ENCODE measurements around the gene FAM222A. TPM values are rescaled to one million over a fixed set of nuclear protein-coding genes. Genes with fewer than 3 reads are reported as not detected.

FAM222A gene
- total and polyA plus RNA-seq, 2 experiments from 2014 or later, result 0.97 TPM; not detected in 1

DNA sequence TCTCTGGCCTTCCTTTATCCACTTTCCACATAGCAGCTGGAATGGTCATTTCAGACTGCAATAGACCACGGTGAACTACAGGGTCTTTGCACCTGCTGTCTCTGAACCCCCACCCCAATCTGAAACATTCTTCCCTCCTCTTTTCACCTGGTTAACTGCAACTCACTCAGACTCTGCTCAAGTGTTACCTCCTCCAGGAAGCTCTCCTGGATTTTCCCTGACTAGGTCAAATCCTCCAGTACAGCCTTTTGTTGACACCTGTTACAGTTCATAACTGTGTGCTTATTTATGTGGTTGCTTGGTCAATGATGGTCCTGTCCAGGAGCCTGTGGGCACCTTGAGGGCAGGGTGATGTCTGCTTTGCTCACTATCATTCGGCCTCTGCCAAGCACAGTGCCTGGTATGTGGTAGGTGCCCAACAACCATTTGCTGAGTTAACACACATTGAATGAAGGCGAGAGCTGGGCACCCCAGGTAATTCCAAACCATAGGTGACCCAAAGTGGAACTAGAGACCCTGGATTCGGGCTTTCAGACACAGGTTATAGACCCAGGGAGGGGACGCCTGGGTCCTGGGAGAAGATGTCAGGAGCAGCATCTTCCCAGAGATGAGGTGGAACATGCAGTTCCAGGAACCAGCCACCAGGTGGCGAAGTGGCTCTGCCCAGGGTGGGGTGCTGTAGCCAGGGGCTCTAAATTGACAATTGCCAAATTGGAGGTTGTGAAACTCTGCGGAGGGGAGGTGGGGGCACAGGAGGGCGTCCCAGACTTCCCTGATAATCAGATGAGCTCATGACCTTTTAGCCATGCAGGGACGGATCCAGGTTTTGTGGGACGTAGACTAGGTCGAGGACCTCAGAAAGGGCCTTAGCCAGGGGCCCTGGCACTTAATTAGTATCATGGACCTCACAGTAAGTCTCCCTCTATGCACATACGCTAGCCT, 91.5 kb downstream of the FAM222A start:
- 28 to 29% methylated on average over 12 of the region's 12 CpGs for WGBS, 2 experiments (ENCODE audit: low coverage in 1 of 2, low lambda C conversion rate in 2 of 2, missing lambda C conversion rate in 2 of 2)
- no peaks in the 10 kb centered on the region for H3K36me3 ChIP-seq (ENCODE audit: low read depth)
- H3K27me3 ChIP-seq (replicated peaks; ENCODE audit: insufficient read depth), result no peaks in the 10 kb centered on the region
- H3K4me2 ChIP-seq (ENCODE audit: unreplicated experiment), result no peak overlapping the region
- TF ChIP-seq EZH2 (IDR thresholded peaks at IDR 0.05; ENCODE audit: insufficient read depth, poor library complexity, severe bottlenecking), result no peak
- no peak for TF ChIP-seq EZH2phosphoT487 (IDR thresholded peaks at IDR 0.05; ENCODE audit: insufficient read depth, low read depth)
- no peaks in the 10 kb centered on the region for H3K4me1 ChIP-seq (ENCODE audit: insufficient read depth)
- no peaks in the 10 kb centered on the region for H3K9me3 ChIP-seq (ENCODE audit: low read depth)
- peak; percentile 47 for DNase-seq
- no peak overlapping the region for H2AFZ ChIP-seq
- in situ Hi-C loops (cut with MboI), result no loop called here
- no peak overlapping the region for H3K27ac ChIP-seq
- no peaks in the 10 kb centered on the region for H3F3A ChIP-seq (ENCODE audit: insufficient read depth)
- no peaks in the 10 kb centered on the region for H4K20me1 ChIP-seq (ENCODE audit: insufficient read depth)
- no peak overlapping the region for H3K9ac ChIP-seq
- no peaks in the 10 kb centered on the region for H3K9me2 ChIP-seq (ENCODE audit: insufficient read depth)
- no peaks in the 10 kb centered on the region for H3K79me2 ChIP-seq (ENCODE audit: insufficient read depth)
- no peak overlapping the region for H3K4me3 ChIP-seq

DNA sequence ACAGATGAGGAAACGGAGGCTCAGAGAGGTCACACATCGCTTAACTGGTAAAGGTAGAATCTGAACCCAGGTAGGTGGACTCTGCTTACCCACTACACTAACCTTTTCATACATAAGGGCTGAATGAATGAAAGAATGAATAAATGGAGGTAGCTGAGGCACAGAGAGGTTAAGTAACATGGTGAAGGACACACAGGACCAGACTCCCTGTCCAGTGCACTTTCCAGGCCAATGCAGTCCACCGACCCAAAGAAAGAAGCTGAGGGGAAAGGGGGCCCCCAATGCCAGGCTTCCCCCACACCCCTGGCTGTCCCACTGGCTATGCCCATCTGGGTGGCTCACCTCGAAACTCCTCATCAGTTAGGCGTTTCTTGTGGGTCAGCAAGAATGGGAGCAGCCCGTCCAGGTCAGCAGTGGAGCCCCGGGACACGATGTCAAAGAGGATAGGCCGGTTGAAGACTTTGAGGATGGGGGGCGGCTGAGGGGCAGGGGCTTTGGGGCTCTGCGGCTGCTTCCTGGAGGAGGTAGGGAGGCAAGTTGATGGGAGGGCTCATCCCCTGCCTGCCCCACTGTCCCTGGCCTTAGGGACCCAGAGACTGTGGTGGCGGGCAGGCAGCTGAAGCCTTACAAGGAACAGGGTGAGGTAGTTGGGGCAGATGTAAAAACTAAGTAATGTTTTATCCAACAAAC, 94.5 kb downstream of the FAM222A start:
- 92 to 93% methylated on average over 11 to 12 of the region's 12 CpGs for WGBS, 2 experiments (ENCODE audit: low coverage in 1 of 2, low lambda C conversion rate in 2 of 2, missing lambda C conversion rate in 2 of 2)
- no peak for DNase-seq
- no peaks in the 10 kb centered on the region for H3K9me2 ChIP-seq (ENCODE audit: insufficient read depth)
- no peaks in the 10 kb centered on the region for H3K4me1 ChIP-seq (ENCODE audit: insufficient read depth)
- no peak overlapping the region for H3K27ac ChIP-seq
- no peaks in the 10 kb centered on the region for H4K20me1 ChIP-seq (ENCODE audit: insufficient read depth)
- H3K4me2 ChIP-seq (ENCODE audit: unreplicated experiment), result no peak overlapping the region
- no peak overlapping the region for H3K4me3 ChIP-seq
- H3K27me3 ChIP-seq (replicated peaks; ENCODE audit: insufficient read depth), result no peaks in the 10 kb centered on the region
- H3K36me3 ChIP-seq (ENCODE audit: low read depth), result no peaks in the 10 kb centered on the region
- no peak overlapping the region for H3K9ac ChIP-seq
- no peaks in the 10 kb centered on the region for H3K9me3 ChIP-seq (ENCODE audit: low read depth)
- H2AFZ ChIP-seq, result no peak overlapping the region
- no peaks in the 10 kb centered on the region for H3F3A ChIP-seq (ENCODE audit: insufficient read depth)
- H3K79me2 ChIP-seq (ENCODE audit: insufficient read depth), result no peaks in the 10 kb centered on the region
- in situ Hi-C loops (cut with MboI), result no loop called here
- TF ChIP-seq EZH2 (IDR thresholded peaks at IDR 0.05; ENCODE audit: insufficient read depth, poor library complexity, severe bottlenecking) (no peak), EZH2phosphoT487 (IDR thresholded peaks at IDR 0.05; ENCODE audit: insufficient read depth, low read depth) (no peak)

- TF ChIP-seq EZH2 (IDR thresholded peaks at IDR 0.05; ENCODE audit: insufficient read depth, poor library complexity, severe bottlenecking) (no peak), EZH2phosphoT487 (IDR thresholded peaks at IDR 0.05; ENCODE audit: insufficient read depth, low read depth) (no peak)
- H3K4me1 ChIP-seq (ENCODE audit: insufficient read depth), result no peaks in the 10 kb centered on the region
- H2AFZ ChIP-seq, result no peak overlapping the region
- H3K4me3 ChIP-seq, result no peak overlapping the region
- no peak overlapping the region for H3K4me2 ChIP-seq (ENCODE audit: unreplicated experiment)
- no peaks in the 10 kb centered on the region for H3K9me2 ChIP-seq (ENCODE audit: insufficient read depth)
- no peak for DNase-seq
- no peaks in the 10 kb centered on the region for H3K79me2 ChIP-seq (ENCODE audit: insufficient read depth)
- 77 to 92% methylated on average over 1 to 4 of the region's 4 CpGs for WGBS, 2 experiments (ENCODE audit: low coverage in 1 of 2, low lambda C conversion rate in 2 of 2, missing lambda C conversion rate in 2 of 2)
- no peaks in the 10 kb centered on the region for H3K27me3 ChIP-seq (replicated peaks; ENCODE audit: insufficient read depth)
- no peaks in the 10 kb centered on the region for H4K20me1 ChIP-seq (ENCODE audit: insufficient read depth)
- H3F3A ChIP-seq (ENCODE audit: insufficient read depth), result no peaks in the 10 kb centered on the region
- no peaks in the 10 kb centered on the region for H3K9me3 ChIP-seq (ENCODE audit: low read depth)
- H3K36me3 ChIP-seq (ENCODE audit: low read depth), result no peaks in the 10 kb centered on the region
- no peak overlapping the region for H3K27ac ChIP-seq
- H3K9ac ChIP-seq, result no peak overlapping the region
- in situ Hi-C loops (cut with MboI), result no loop called here
Measured at GRCh38 chr12:109808876-109809646, 95.4 kb downstream of the FAM222A start.

GRCh38 chr12:109810954-109811623, 97.5 kb downstream of the FAM222A start:
- H3F3A ChIP-seq (ENCODE audit: insufficient read depth), result no peaks in the 10 kb centered on the region
- in situ Hi-C loops (cut with MboI), result no loop called here
- H3K27me3 ChIP-seq (replicated peaks; ENCODE audit: insufficient read depth), result no peaks in the 10 kb centered on the region
- WGBS, 2 experiments (ENCODE audit: low coverage in 1 of 2, low lambda C conversion rate in 2 of 2, missing lambda C conversion rate in 2 of 2), result 89 to 92% methylated on average over 10 of the region's 10 CpGs
- no peak for DNase-seq
- no peak for TF ChIP-seq EZH2phosphoT487 (IDR thresholded peaks at IDR 0.05; ENCODE audit: insufficient read depth, low read depth)
- no peak for TF ChIP-seq EZH2 (IDR thresholded peaks at IDR 0.05; ENCODE audit: insufficient read depth, poor library complexity, severe bottlenecking)
- no peak overlapping the region for H3K9ac ChIP-seq
- no peaks in the 10 kb centered on the region for H3K4me1 ChIP-seq (ENCODE audit: insufficient read depth)
- H4K20me1 ChIP-seq (ENCODE audit: insufficient read depth), result no peaks in the 10 kb centered on the region
- H3K4me2 ChIP-seq (ENCODE audit: unreplicated experiment), result no peak overlapping the region
- H3K79me2 ChIP-seq (ENCODE audit: insufficient read depth), result no peaks in the 10 kb centered on the region
- no peaks in the 10 kb centered on the region for H3K9me3 ChIP-seq (ENCODE audit: low read depth)
- no peak overlapping the region for H3K27ac ChIP-seq
- H3K36me3 ChIP-seq (ENCODE audit: low read depth), result no peaks in the 10 kb centered on the region
- no peak overlapping the region for H2AFZ ChIP-seq
- no peaks in the 10 kb centered on the region for H3K9me2 ChIP-seq (ENCODE audit: insufficient read depth)
- no peak overlapping the region for H3K4me3 ChIP-seq

All from GM23248 (cell line).